ENCODE measurements around the gene TREH.

- no peak for TF ChIP-seq CTCF (conservative IDR thresholded peaks at IDR 0.05; ENCODE audit: low read length)
- TF ChIP-seq EZH2phosphoT487 (IDR thresholded peaks at IDR 0.05; ENCODE audit: borderline replicate concordance): no peak
Observed at GRCh38 chr11:118696673-118697226, 17.3 kb upstream of the TREH start.

Data from Loucy (cell line).